HepG2 (cell line): ENCODE measurements around the gene U2SURP. TPM values are rescaled to one million over a fixed set of nuclear protein-coding genes. Genes with fewer than 3 reads are reported as not detected.

Source experiments
- CBX1 ChIP-seq: IDR thresholded peaks from one replicate; pipeline ENCODE4 v1.6.1; 2016; ENCODE audit warnings: antibody characterized with exemption, low read depth
- DMAP1 ChIP-seq: IDR thresholded peaks from 2 replicates; pipeline ENCODE4 v1.6.1; 2016
- FOSL1 ChIP-seq: sonication (generic); formaldehyde crosslinking; IDR thresholded peaks from 2 replicates; pipeline ENCODE4 v1.9.0; 2021; ENCODE audit warnings: missing genetic modification reagents, borderline replicate concordance
- FOXK2 ChIP-seq: fragments of 450-650 bp; IDR thresholded peaks from 2 replicates; pipeline ENCODE4 v1.6.1; 2016
- GTF3A ChIP-seq: sonication (generic); formaldehyde crosslinking; conservative IDR thresholded peaks from 2 replicates; pipeline ENCODE4 v1.4.0; 2020; ENCODE audit warnings: mild to moderate bottlenecking, missing genetic modification reagents
- IRF2 ChIP-seq: IDR thresholded peaks from 2 replicates; pipeline ENCODE4 v1.6.1; 2018; ENCODE audit warnings: missing genetic modification reagents, missing compliant biosample characterization
- MEIS1 ChIP-seq: sonication (generic); formaldehyde crosslinking; IDR thresholded peaks from 2 replicates; pipeline ENCODE4 v1.9.0; 2021; ENCODE audit warnings: mild to moderate bottlenecking, missing genetic modification reagents, moderate library complexity, borderline replicate concordance
- NFRKB ChIP-seq: fragments of 450-650 bp; IDR thresholded peaks from 2 replicates; pipeline ENCODE4 v1.6.1; 2017
- NR2F1 ChIP-seq, 2 experiments: fragments of 450-650 bp in 1 of 2; formaldehyde crosslinking in 1 of 2; IDR thresholded peaks; 2 replicates each; pipeline versions ENCODE4 v1.5.0 to v1.6.1; 2016 to 2020; ENCODE audit warnings: mild to moderate bottlenecking in 1 of 2, missing compliant biosample characterization in 1 of 2, missing genetic modification reagents in 1 of 2, moderate library complexity in 1 of 2
- ONECUT2 ChIP-seq: sonication (generic); formaldehyde crosslinking; IDR thresholded peaks from 2 replicates; pipeline ENCODE4 v1.4.0; 2020; ENCODE audit warnings: missing genetic modification reagents
- POLR2AphosphoS2 ChIP-seq: IDR thresholded peaks from 2 replicates; pipeline ENCODE4 v1.6.1; 2011; ENCODE audit warnings: low read depth, low read length, improper control_type of control experiment
- PRPF4 ChIP-seq: fragments of 200-400 bp; formaldehyde crosslinking; IDR thresholded peaks from 2 replicates; pipeline ENCODE4 v1.6.1; 2016; ENCODE audit warnings: low read length, low read depth; ENCODE audit not compliant: poor library complexity, severe bottlenecking
- REL ChIP-seq: sonication (generic); formaldehyde crosslinking; conservative IDR thresholded peaks from 2 replicates; pipeline ENCODE4 v1.8.0; 2022; ENCODE audit warnings: mild to moderate bottlenecking, missing genetic modification reagents, moderate library complexity
- SMC3 ChIP-seq: IDR thresholded peaks from 2 replicates; pipeline ENCODE4 v1.6.1; 2011; ENCODE audit warnings: low read length, improper control_type of control experiment
- ZNF136 ChIP-seq: sonication (generic); formaldehyde crosslinking; IDR thresholded peaks from 2 replicates; pipeline ENCODE4 v1.8.1; 2022; ENCODE audit warnings: low read depth, mild to moderate bottlenecking, moderate library complexity, missing genetic modification reagents
- ZNF562 ChIP-seq: sonication (generic); formaldehyde crosslinking; IDR thresholded peaks from 2 replicates; pipeline ENCODE4 v1.8.0; 2022; ENCODE audit warnings: missing genetic modification reagents, borderline replicate concordance
- ZNF614 ChIP-seq: IDR thresholded peaks from 2 replicates; pipeline ENCODE4 v1.6.1; 2018; ENCODE audit warnings: missing biosample characterization, missing genetic modification reagents, inconsistent platforms, borderline replicate concordance
- ZNF749 ChIP-seq: sonication (generic); formaldehyde crosslinking; IDR thresholded peaks from 2 replicates; pipeline ENCODE4 v1.8.0; 2022; ENCODE audit warnings: mild to moderate bottlenecking, missing genetic modification reagents, moderate library complexity, borderline replicate concordance
- ZNF75D ChIP-seq: sonication (generic); formaldehyde crosslinking; IDR thresholded peaks from 2 replicates; pipeline ENCODE4 v1.8.1; 2023; ENCODE audit warnings: missing genetic modification reagents, mild to moderate bottlenecking, borderline replicate concordance
- ZNF792 ChIP-seq: IDR thresholded peaks from 2 replicates; pipeline ENCODE4 v1.6.1; 2016
- ZNF879 ChIP-seq: sonication (generic); formaldehyde crosslinking; IDR thresholded peaks from 2 replicates; pipeline ENCODE4 v1.8.1; 2023; ENCODE audit warnings: missing genetic modification reagents
- polyA plus RNA-seq, 8 experiments: library from polyadenylated mRNA; depleted of rRNA in 3 of 8; stranded (reverse) in 7 of 8; unstranded in 1 of 8; fragments of >200 nt; fragmentation: Illumina TruSeq in 4 of 8; extraction: Trizol in 4 of 8; gene quantifications; 2 replicates each; pipeline versions ENCODE4 v1.2.1 to v1.2.3, GENCODE V29; 2011 to 2016; ENCODE audit warnings: low read depth in 4 of 8, missing spikeins in 1 of 8, mixed read lengths in 1 of 8; ENCODE audit not compliant: insufficient read depth in 1 of 8
- total RNA-seq, 5 experiments: library from RNA; depleted of rRNA; stranded (reverse); fragments of >200 nt; fragmentation: Illumina TruSeq; extraction: Trizol; gene quantifications; 2 replicates each; pipeline ENCODE4 v1.2.3, GENCODE V29; 2016; ENCODE audit warnings: low read depth in 1 of 5
- TF ChIP-seq, protein P1 (sequence below): IDR thresholded peaks from 2 replicates; pipeline ENCODE4 v1.6.1; 2012; ENCODE audit warnings: low read depth, low read length, improper control_type of control experiment
- TF ChIP-seq, protein P2 (sequence below): sonication (generic); formaldehyde crosslinking; IDR thresholded peaks from 2 replicates; pipeline ENCODE4 v1.4.0; 2020; ENCODE audit warnings: missing genetic modification reagents
- TF ChIP-seq, protein P3 (sequence below): sonication (generic); formaldehyde crosslinking; IDR thresholded peaks from 2 replicates; pipeline ENCODE4 v1.4.0; 2020; ENCODE audit warnings: mild to moderate bottlenecking, missing genetic modification reagents
- TF ChIP-seq, protein P4 (sequence below): sonication (generic); formaldehyde crosslinking; IDR thresholded peaks from 2 replicates; pipeline ENCODE4 v1.5.0; 2020; ENCODE audit warnings: missing genetic modification reagents

The U2SURP gene
- total and polyA plus RNA-seq, 2 of the 13 experiments (the other 11 are each of a cell fraction or from before 2014, with no cell fraction given), result 55.9 to 173 TPM

DNA sequence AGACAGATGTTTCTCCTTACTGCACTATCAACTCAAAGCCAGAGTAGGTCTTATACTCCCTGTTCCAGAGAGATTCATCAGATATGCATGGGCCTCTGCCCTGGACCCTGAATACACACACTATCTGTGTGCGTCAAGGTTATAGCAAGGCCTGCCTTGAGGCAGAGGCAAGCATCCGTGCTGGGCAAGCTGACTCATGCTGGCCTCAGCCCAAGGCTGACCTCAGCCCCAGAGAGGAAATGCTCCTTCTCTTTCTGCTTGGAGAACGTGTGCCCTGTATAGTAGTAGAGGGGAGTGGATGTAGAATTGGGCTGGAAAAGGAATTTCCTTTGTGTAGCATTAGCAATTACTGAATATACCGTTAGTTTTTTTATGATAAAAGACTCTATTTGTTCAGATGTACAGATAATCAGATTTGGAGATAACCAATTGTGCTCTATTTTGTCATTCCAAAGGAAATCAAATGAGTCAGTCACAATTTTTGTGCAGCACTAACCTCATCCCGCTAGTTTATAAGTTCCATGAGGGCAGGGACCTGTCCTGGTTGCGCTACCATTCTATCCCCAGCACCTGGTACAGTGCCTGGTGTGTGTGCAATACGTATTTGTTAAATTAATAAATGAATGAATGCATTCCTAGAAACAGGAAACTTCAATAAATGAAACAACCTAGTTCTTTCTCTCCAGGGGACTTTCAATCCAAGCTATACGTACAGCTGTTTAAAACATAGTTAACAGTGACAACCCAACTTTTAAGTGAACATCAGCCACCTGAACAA is 24.6 kb upstream of the U2SURP start (continued):
- TF ChIP-seq, protein P1, sequence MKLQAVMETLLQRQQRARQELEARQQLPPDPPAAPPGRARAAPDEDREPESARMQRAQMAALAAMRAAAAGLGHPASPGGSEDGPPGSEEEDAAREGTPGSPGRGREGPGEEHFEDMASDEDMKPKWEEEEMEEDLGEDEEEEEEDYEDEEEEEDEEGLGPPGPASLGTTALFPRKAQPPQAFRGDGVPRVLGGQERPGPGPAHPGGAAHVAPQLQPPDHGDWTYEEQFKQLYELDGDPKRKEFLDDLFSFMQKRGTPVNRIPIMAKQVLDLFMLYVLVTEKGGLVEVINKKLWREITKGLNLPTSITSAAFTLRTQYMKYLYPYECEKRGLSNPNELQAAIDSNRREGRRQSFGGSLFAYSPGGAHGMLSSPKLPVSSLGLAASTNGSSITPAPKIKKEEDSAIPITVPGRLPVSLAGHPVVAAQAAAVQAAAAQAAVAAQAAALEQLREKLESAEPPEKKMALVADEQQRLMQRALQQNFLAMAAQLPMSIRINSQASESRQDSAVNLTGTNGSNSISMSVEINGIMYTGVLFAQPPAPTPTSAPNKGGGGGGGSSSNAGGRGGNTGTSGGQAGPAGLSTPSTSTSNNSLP, result no peak
- TF ChIP-seq FOXK2, result no peak
- TF ChIP-seq NR2F1 (CRISPR knock-in tag; IDR thresholded peaks at IDR 0.05), result 0 out of 4 replicates have a peak, but pooled peaks of 1 of the 2 experiments have one; percentile 18
- no peak for TF ChIP-seq CBX1
- 0 out of 2 replicates have a peak, but pooled peaks have one; percentile 60 for TF ChIP-seq GTF3A (CRISPR knock-in tag)
- TF ChIP-seq, protein P2, sequence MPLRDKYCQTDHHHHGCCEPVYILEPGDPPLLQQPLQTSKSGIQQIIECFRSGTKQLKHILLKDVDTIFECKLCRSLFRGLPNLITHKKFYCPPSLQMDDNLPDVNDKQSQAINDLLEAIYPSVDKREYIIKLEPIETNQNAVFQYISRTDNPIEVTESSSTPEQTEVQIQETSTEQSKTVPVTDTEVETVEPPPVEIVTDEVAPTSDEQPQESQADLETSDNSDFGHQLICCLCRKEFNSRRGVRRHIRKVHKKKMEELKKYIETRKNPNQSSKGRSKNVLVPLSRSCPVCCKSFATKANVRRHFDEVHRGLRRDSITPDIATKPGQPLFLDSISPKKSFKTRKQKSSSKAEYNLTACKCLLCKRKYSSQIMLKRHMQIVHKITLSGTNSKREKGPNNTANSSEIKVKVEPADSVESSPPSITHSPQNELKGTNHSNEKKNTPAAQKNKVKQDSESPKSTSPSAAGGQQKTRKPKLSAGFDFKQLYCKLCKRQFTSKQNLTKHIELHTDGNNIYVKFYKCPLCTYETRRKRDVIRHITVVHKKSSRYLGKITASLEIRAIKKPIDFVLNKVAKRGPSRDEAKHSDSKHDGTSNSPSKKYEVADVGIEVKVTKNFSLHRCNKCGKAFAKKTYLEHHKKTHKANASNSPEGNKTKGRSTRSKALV (CRISPR knock-in tag), result no peak
- no peak for TF ChIP-seq PRPF4
- TF ChIP-seq ZNF792 (CRISPR knock-in tag), result peak; percentile 90
- TF ChIP-seq POLR2AphosphoS2, result no peak
- peak; percentile 62; the same call in 1 of the 2 replicates for TF ChIP-seq FOSL1 (CRISPR knock-in tag)
- no peak for TF ChIP-seq ZNF562
- TF ChIP-seq ZNF879 (CRISPR knock-in tag), result no peak
- TF ChIP-seq, protein P3, sequence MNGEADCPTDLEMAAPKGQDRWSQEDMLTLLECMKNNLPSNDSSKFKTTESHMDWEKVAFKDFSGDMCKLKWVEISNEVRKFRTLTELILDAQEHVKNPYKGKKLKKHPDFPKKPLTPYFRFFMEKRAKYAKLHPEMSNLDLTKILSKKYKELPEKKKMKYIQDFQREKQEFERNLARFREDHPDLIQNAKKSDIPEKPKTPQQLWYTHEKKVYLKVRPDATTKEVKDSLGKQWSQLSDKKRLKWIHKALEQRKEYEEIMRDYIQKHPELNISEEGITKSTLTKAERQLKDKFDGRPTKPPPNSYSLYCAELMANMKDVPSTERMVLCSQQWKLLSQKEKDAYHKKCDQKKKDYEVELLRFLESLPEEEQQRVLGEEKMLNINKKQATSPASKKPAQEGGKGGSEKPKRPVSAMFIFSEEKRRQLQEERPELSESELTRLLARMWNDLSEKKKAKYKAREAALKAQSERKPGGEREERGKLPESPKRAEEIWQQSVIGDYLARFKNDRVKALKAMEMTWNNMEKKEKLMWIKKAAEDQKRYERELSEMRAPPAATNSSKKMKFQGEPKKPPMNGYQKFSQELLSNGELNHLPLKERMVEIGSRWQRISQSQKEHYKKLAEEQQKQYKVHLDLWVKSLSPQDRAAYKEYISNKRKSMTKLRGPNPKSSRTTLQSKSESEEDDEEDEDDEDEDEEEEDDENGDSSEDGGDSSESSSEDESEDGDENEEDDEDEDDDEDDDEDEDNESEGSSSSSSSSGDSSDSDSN (CRISPR knock-in tag), result peak; percentile 43; the same call in 1 of the 2 replicates
- peak; percentile 74; the same call in 1 of the 2 replicates for TF ChIP-seq MEIS1
- no peak for TF ChIP-seq ONECUT2
- TF ChIP-seq REL (CRISPR knock-in tag), result no peak
- TF ChIP-seq, protein P4, sequence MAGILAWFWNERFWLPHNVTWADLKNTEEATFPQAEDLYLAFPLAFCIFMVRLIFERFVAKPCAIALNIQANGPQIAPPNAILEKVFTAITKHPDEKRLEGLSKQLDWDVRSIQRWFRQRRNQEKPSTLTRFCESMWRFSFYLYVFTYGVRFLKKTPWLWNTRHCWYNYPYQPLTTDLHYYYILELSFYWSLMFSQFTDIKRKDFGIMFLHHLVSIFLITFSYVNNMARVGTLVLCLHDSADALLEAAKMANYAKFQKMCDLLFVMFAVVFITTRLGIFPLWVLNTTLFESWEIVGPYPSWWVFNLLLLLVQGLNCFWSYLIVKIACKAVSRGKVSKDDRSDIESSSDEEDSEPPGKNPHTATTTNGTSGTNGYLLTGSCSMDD, result no peak
- peak; percentile 66; the same call in 1 of the 2 replicates for TF ChIP-seq ZNF136 (CRISPR knock-in tag)
- TF ChIP-seq DMAP1, result no peak
- TF ChIP-seq ZNF75D (CRISPR knock-in tag), result no peak
- no peak for TF ChIP-seq NFRKB
- no peak for TF ChIP-seq ZNF749 (CRISPR knock-in tag)
- peak; percentile 81 for TF ChIP-seq IRF2 (CRISPR knock-in tag)
- TF ChIP-seq SMC3, result no peak
- peak; percentile 44; the same call in 1 of the 2 replicates for TF ChIP-seq ZNF614
